Activated CD8-positive, alpha-beta memory T cell treated with anti-CD3 and anti-CD28 coated beads for 36 hours (primary cell): Measurements from ENCODE around the gene TMEM184A. TPM values are rescaled to one million over a fixed set of nuclear protein-coding genes. Genes with fewer than 3 reads are reported as not detected.

Experiments
- CTCF ChIA-PET: fragments of 350-600 bp; sonication (Branson Sonifier 250); formaldehyde crosslinking; loops from one replicate; lab custom pipeline; 2021; ENCODE audit warnings: antibody characterized with exemption; lab: Charles Lee
- POLR2A ChIA-PET: fragments of 350-600 bp; sonication (Branson Sonifier 250); formaldehyde crosslinking; loops from one replicate; lab custom pipeline; 2021; ENCODE audit warnings: antibody characterized with exemption; lab: Charles Lee
- total RNA-seq, 2 experiments: library from RNA; stranded (reverse); gene quantifications; one replicate each; pipeline ENCODE4 v1.2.3, GENCODE V29; 2021

Gene TMEM184A
- total RNA-seq, result not detected

- ChIA-PET POLR2A (no interaction called here), CTCF (interaction anchor here (0.7 to 1.3 kb wide), 3 partner anchors 15 to 508 kb away, joined by 3 to 5 read pairs (median 3); no protein-coding TSS in a partner anchor)
Measured at GRCh38 chr7:1555813-1556543, at the start of gene TMEM184A. Gene TMEM184A (minus strand): TSS chr7:1556205. CDS start chr7:1555484, 721 bp downstream.

- ChIA-PET POLR2A (no interaction called here), CTCF (no interaction called here)
Measured at GRCh38 chr7:1604383-1604782, 48.4 kb upstream of the TMEM184A start.

DNA sequence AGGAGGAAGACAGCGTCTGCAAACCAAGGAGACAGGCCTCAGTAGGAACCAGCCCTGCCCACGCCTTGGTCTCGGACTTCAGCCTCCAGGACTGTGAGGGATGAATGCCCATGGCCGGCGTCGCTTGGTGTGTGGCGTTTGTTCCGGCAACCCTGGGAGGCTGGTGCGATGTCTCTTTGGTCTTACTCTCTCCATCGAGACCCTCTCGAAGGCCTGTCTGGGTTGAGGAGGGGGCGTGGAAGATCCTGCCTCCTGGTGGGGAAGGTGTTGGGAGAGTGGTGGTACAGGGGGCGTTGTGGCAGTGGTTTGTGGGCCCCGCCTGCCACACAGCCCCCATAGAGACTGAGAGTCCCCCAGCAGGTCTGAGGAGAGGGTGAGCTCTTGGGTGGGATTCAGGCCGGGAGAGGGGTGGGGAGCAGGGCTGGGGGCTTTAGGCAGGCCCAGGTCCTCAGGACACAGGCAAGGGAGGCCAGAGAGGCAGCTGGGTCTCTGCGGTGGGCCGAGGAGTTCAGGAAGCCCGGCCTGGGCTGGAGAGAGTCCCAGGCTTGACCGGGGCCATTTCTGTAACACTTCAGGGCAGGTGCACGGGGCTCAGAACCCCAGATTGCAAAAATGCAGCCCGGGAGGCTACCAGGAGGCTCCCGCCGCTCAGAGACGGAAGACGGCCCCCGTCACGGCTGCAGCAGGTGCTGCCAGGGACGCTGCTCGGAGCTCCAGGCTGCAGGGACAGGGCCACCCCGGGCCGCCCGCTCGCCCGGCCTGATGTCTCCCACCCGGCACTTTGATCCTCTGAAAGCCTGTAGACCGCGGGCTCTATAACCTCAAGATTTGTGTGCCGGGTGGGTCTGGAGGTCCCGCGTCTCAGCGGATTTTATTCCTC lies 47.6 kb upstream of the TMEM184A start:
- ChIA-PET POLR2A (no interaction called here), CTCF (interaction anchor here (0.6 kb wide), 1 partner anchor 380 kb away, joined by 4 read pairs; no protein-coding TSS in a partner anchor)

DNA sequence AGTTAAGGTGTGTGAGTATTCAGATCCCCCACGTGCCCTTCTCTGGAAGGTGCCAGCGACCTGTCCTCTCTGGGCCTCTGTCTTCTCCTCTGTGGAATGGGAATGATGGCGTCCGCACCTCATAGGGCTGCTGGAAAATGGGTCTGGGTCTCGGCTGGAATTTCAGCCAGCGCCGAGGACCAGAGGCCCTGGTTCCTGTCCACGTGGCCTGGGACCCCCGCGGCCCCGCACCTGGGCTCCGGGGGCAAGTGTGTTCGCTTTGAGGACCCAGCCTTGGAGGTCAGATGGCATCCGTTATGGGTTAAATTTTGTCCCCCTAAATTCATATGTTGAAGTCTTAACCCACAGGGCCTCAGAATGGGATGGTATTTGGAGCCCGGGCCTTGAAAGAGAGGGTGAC lies 46.4 kb upstream of the TMEM184A start:
- ChIA-PET CTCF (no interaction called here), POLR2A (no interaction called here)

DNA sequence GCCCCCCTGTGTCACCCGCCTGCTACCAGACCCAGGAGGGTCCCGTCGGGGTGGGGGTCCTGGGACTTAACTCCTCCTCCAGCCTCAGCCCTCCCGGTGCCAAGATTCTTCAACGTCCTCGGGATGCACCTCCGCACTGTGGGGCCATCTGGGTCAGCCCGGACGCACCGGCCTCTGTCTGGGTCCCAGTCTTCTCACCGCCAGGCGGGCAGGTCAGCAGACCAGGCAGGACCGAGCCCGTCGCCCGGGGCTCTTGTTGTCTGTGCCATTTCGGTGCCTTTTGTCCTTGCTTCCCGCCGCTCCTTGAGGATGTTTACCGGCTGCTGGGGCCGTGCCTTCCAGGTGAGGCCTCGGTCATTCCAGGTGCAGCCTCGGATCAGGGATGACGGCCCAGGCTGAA lies 46.0 kb upstream of the TMEM184A start:
- ChIA-PET POLR2A (no interaction called here), CTCF (no interaction called here)

- ChIA-PET POLR2A (no interaction called here), CTCF (no interaction called here)
Measured at GRCh38 chr7:1599640-1600395, 43.8 kb upstream of the TMEM184A start.

GRCh38 chr7:1598961-1599639 lies 43.1 kb upstream of the TMEM184A start:
- ChIA-PET CTCF (no interaction called here), POLR2A (no interaction called here)

DNA sequence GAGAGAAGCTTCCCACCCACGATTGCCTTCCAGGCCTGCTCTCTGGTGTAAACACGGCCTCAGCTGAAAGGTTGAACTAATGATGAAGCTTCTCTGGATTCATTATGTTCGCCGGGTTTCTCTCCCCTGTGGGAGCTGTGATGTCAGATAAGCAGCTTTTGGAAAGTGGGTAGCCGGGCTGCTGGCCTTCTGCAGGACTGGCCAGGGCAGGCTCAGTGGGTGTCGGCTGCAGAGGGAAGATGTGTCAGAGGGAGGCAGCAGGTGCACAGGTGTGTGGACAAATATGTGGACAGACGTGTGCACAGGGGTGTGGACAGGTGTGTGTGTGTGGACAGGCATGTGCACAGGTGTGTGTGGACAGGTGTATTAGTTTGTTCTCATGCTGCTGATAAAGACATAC lies 42.3 kb upstream of the TMEM184A start:
- POLR2A ChIA-PET, result no interaction called here
- CTCF ChIA-PET, result no interaction called here

DNA sequence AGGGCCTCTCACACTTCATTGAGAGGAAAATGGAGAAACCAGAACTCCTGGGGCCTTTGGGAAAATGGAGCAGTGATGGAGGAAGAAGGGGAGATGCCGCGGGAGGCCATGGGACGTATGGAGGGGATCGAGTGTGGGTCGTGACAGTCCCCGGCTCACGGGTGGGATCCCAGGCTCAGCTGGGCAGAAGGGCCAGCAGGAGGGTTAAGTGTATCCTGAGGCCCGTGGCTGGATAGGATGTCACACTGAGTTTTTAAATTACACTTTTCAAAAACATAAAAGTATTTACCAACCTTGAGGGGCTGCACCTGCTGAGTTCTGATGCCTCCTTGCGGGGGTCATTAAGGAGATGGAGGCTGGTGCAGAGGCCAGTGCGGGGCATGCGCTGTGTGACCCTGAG lies 41.8 kb upstream of the TMEM184A start:
- POLR2A ChIA-PET, result no interaction called here
- CTCF ChIA-PET, result no interaction called here

DNA sequence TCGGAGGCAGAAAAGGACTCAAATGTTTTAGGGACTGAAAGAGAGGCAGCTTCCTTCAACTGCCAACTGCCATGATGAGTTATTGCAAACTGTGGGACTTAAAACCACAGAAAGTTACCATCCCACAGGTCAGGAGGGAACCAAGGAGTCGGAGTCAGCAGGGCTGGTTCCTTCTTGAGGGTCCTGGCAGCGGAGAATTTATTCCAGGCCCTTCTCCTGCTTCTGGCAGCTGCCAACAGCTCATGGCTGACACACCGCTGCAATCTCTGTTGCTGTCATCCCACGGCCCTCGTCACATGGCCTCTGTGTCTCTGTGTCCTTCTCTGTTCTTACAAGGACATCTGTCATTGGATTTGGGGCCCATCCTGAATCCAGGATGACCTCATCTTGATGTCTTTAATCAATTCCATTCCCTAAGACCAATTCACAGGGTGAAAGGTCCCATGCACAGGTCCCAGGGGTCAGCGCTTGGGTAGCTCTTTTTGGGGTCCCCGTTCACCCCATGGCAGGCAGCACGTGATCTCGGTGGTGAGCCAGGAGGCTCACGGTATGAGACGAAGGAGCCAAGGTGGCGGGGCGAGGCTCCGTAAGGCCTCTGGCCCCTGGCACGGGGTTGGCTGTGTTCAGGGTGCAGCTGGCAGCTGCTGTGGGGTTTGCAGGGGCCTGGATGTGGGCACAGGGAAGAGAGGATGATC lies 41.2 kb upstream of the TMEM184A start:
- POLR2A ChIA-PET, result interaction anchor here (0.6 kb wide), 1 partner anchor 343 kb away, joined by 4 read pairs; no protein-coding TSS in a partner anchor
- CTCF ChIA-PET, result no interaction called here

- ChIA-PET POLR2A (interaction anchor here (0.6 kb wide), 1 partner anchor 344 kb away, joined by 4 read pairs; no protein-coding TSS in a partner anchor), CTCF (no interaction called here)
Measured at GRCh38 chr7:1596181-1597043, 40.4 kb upstream of the TMEM184A start.

DNA sequence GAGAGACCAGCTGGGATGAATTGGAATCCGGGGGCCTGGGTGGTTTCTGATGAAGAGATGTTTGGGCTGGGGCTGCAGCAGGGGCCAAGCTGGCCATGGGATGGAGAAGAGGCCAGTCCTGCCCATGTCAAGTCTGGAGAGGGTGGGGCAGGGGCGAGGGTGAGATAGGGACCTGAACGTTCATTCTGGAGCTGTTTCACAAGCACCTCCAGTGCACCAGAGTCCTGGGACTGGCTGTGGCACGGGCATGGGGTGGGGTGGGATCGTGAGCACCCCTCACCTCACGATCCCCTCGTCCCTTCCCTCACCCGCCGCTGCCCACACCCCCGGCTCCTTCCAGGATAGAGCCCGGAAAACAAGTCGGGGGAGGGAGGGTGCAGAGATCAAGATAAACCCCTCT lies 39.6 kb upstream of the TMEM184A start:
- POLR2A ChIA-PET, result no interaction called here

GRCh38 chr7:1595027-1595426 lies 39.0 kb upstream of the TMEM184A start:
- ChIA-PET POLR2A (no interaction called here), CTCF (no interaction called here)

More for the DNA sequence above, 39.6 kb upstream of the TMEM184A start:
- CTCF ChIA-PET, result no interaction called here

- CTCF ChIA-PET, result no interaction called here
- POLR2A ChIA-PET, result no interaction called here
Measured at GRCh38 chr7:1593904-1594421, 38.0 kb upstream of the TMEM184A start.

DNA sequence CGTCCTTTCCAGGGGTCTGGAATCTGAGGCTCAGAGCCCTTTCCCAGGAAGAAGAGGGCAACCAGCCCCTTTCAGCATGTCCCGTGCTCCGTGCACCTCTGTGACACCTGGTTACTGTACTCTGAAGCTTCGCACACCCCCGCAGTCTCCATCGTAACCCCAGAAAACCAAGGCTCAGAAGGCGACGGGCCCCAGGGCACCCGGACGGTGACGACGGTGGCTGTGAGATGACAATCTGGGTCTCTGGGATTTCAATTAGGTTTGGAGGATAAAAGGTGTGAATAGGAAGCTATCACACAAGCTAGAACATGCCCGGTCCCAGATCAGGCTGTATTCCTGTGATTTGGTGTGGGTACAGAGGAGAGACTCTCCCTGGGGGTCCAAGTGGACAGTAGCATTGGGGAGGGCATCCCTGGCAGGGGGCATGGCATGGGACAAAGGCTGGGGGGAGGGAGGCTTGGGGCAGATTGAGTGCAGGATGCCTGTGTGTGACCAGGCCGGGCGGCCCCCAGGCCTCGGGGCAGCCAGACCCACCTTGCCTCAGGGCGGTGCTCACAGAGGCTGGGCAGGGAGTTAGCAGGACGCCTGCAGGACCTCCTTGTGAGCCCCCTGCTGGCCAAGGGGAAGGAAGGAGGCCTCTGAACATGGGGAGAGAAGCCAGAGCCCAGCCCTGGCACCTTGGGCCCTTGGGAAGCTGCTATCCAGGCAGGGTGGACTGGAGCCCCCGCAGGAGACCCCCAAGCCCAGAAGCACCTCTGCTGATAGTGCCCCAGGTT lies 37.3 kb upstream of the TMEM184A start:
- CTCF ChIA-PET, result interaction anchor here (1.1 kb wide), 1 partner anchor 602 kb away, joined by 3 read pairs; no protein-coding TSS in a partner anchor

GRCh38 chr7:1592299-1592871 lies 36.4 kb upstream of the TMEM184A start:
- POLR2A ChIA-PET, result interaction anchor here (0.5 kb wide), 2 partner anchors 35 to 184 kb away, joined by 3 read pairs; no protein-coding TSS in a partner anchor
- CTCF ChIA-PET, result interaction anchor here (1.1 kb wide), 1 partner anchor 602 kb away, joined by 3 read pairs; no protein-coding TSS in a partner anchor

More for the DNA sequence above, 37.3 kb upstream of the TMEM184A start:
- POLR2A ChIA-PET, result interaction anchor here (0.6 kb wide), 1 partner anchor 137 kb away, joined by 4 read pairs; no protein-coding TSS in a partner anchor
